HepG2 (cell line): ENCODE measurements around the gene PTPRF. TPM values are rescaled to one million over a fixed set of nuclear protein-coding genes. Genes with fewer than 3 reads are reported as not detected.

ENCODE experiments used
- MAF1 ChIP-seq: sonication (generic); formaldehyde crosslinking; IDR thresholded peaks from 2 replicates; pipeline ENCODE4 v1.5.0; 2020; ENCODE audit warnings: missing genetic modification reagents, borderline replicate concordance
- MAZ ChIP-seq, 2 experiments: sonication (generic) in 1 of 2; formaldehyde crosslinking in 1 of 2; IDR thresholded peaks; 2 replicates each; pipeline versions ENCODE4 v1.5.0 to v1.6.1; 2012 to 2020; ENCODE audit warnings: low read depth in 2 of 2, mild to moderate bottlenecking in 2 of 2, borderline replicate concordance in 1 of 2, improper control_type of control experiment in 1 of 2, low read length in 1 of 2, missing genetic modification reagents in 1 of 2, moderate library complexity in 1 of 2
- RFX1 ChIP-seq: fragments of 450-650 bp; IDR thresholded peaks from 2 replicates; pipeline ENCODE4 v1.6.1; 2017
- SNAPC4 ChIP-seq: sonication (generic); formaldehyde crosslinking; IDR thresholded peaks from 2 replicates; pipeline ENCODE4 v1.4.0; 2020; ENCODE audit warnings: mild to moderate bottlenecking, missing genetic modification reagents
- ZBTB40 ChIP-seq, 2 experiments: fragments of 450-650 bp in 1 of 2; sonication (generic) in 1 of 2; formaldehyde crosslinking in 1 of 2; IDR thresholded peaks; 2 replicates each; pipeline versions ENCODE4 v1.6.1 to v1.8.0; 2016 to 2022; ENCODE audit warnings: antibody characterized with exemption in 1 of 2, mild to moderate bottlenecking in 1 of 2, missing genetic modification reagents in 1 of 2
- ZFP82 ChIP-seq: sonication (generic); formaldehyde crosslinking; IDR thresholded peaks from 2 replicates; pipeline ENCODE4 v1.5.1; 2020; ENCODE audit warnings: mild to moderate bottlenecking, missing genetic modification reagents, borderline replicate concordance
- ZMYM2 ChIP-seq: sonication (generic); formaldehyde crosslinking; IDR thresholded peaks from 2 replicates; pipeline ENCODE4 v1.8.0; 2022; ENCODE audit warnings: mild to moderate bottlenecking, missing genetic modification reagents
- ZNF549 ChIP-seq: sonication (generic); formaldehyde crosslinking; IDR thresholded peaks from 2 replicates; pipeline ENCODE4 v1.5.0; 2020; ENCODE audit warnings: missing genetic modification reagents
- ZNF687 ChIP-seq: sonication (generic); formaldehyde crosslinking; IDR thresholded peaks from 2 replicates; pipeline ENCODE4 v1.5.1; 2020; ENCODE audit warnings: mild to moderate bottlenecking, missing genetic modification reagents, moderate library complexity
- polyA plus RNA-seq, 8 experiments: library from polyadenylated mRNA; depleted of rRNA in 3 of 8; stranded (reverse) in 7 of 8; unstranded in 1 of 8; fragments of >200 nt; fragmentation: Illumina TruSeq in 4 of 8; extraction: Trizol in 4 of 8; gene quantifications; 2 replicates each; pipeline versions ENCODE4 v1.2.1 to v1.2.3, GENCODE V29; 2011 to 2016; ENCODE audit warnings: low read depth in 4 of 8, missing spikeins in 1 of 8, mixed read lengths in 1 of 8; ENCODE audit not compliant: insufficient read depth in 1 of 8
- total RNA-seq, 5 experiments: library from RNA; depleted of rRNA; stranded (reverse); fragments of >200 nt; fragmentation: Illumina TruSeq; extraction: Trizol; gene quantifications; 2 replicates each; pipeline ENCODE4 v1.2.3, GENCODE V29; 2016; ENCODE audit warnings: low read depth in 1 of 5

PTPRF gene
- total and polyA plus RNA-seq, 2 of the 13 experiments (the other 11 are each of a cell fraction or from before 2014, with no cell fraction given), result 55.9 to 167 TPM

- TF ChIP-seq ZBTB40 (IDR thresholded peaks at IDR 0.05), result no peak
- TF ChIP-seq ZBTB40 (CRISPR knock-in tag; IDR thresholded peaks at IDR 0.05), result no peak
- peak; percentile 94 for TF ChIP-seq ZNF687 (CRISPR knock-in tag)
- peak; percentile 89; the same call in 1 of the 2 replicates for TF ChIP-seq MAZ (IDR thresholded peaks at IDR 0.05; ENCODE audit: borderline replicate concordance, low read depth, low read length)
- TF ChIP-seq MAZ (CRISPR knock-in tag; IDR thresholded peaks at IDR 0.05; ENCODE audit: low read depth), result peak; percentile 86
- no peak for TF ChIP-seq ZNF549 (CRISPR knock-in tag)
- TF ChIP-seq RFX1, result peak; percentile 98
- TF ChIP-seq SNAPC4, result no peak
- no peak for TF ChIP-seq ZFP82
- TF ChIP-seq MAF1 (CRISPR knock-in tag), result no peak
- TF ChIP-seq ZMYM2 (CRISPR knock-in tag), result no peak
These were observed 15.2 kb downstream of the PTPRF start (continued) for GRCh38 chr1:43545695-43546387.
